ENCODE data around the gene ALDOC.

ALDOC gene

GRCh38 chr17:28523876-28524275 lies 52.8 kb downstream of the ALDOC start:
- no peak for TF ChIP-seq CTCF (conservative IDR thresholded peaks at IDR 0.05; ENCODE audit: low read depth, low read length)
- H3K4me3 ChIP-seq (IDR thresholded peaks at IDR 0.05; ENCODE audit: insufficient read depth, low read depth, low read length): no peak overlapping the region
- no peak overlapping the region for H3K9ac ChIP-seq
- no peak overlapping the region for H2AFZ ChIP-seq (ENCODE audit: low read depth)
- H3K27ac ChIP-seq: no peak overlapping the region
- H3K79me2 ChIP-seq (ENCODE audit: insufficient read depth, low read depth): no peaks in the 10 kb centered on the region
- no peaks in the 10 kb centered on the region for H4K20me1 ChIP-seq (ENCODE audit: insufficient read depth)
- no peak overlapping the region for H3K4me2 ChIP-seq
- peaks cover 8% of the 10 kb centered on the region for H3K4me1 ChIP-seq (ENCODE audit: low read depth, poor library complexity, severe bottlenecking)
- H3K36me3 ChIP-seq (ENCODE audit: insufficient read depth): no peaks in the 10 kb centered on the region
- peaks cover 21% of the 10 kb centered on the region for H3K27me3 ChIP-seq (ENCODE audit: insufficient read depth, low read depth)

- H3K4me2 ChIP-seq: no peak overlapping the region
- H3K27ac ChIP-seq: no peak overlapping the region
- H3K36me3 ChIP-seq (ENCODE audit: insufficient read depth): no peaks in the 10 kb centered on the region
- no peak overlapping the region for H3K9ac ChIP-seq
- H2AFZ ChIP-seq (ENCODE audit: low read depth): no peak overlapping the region
- no peaks in the 10 kb centered on the region for H3K79me2 ChIP-seq (ENCODE audit: insufficient read depth, low read depth)
- H3K4me1 ChIP-seq (ENCODE audit: low read depth, poor library complexity, severe bottlenecking): peaks cover 15% of the 10 kb centered on the region
- H4K20me1 ChIP-seq (ENCODE audit: insufficient read depth): no peaks in the 10 kb centered on the region
- TF ChIP-seq CTCF (conservative IDR thresholded peaks at IDR 0.05; ENCODE audit: low read depth, low read length): no peak
- peaks cover 21% of the 10 kb centered on the region for H3K27me3 ChIP-seq (ENCODE audit: insufficient read depth, low read depth)
- H3K4me3 ChIP-seq (IDR thresholded peaks at IDR 0.05; ENCODE audit: insufficient read depth, low read depth, low read length): no peak overlapping the region
These were observed 53.5 kb downstream of the ALDOC start for GRCh38 chr17:28523186-28523585.

Measured in KMS-11 (cell line).